Measurements from ENCODE around the gene ITIH5. TPM values are rescaled to one million over a fixed set of nuclear protein-coding genes. Genes with fewer than 3 reads are reported as not detected.

ITIH5 gene
- total RNA-seq, 3 donors from 2014 or later = not detected

DNA sequence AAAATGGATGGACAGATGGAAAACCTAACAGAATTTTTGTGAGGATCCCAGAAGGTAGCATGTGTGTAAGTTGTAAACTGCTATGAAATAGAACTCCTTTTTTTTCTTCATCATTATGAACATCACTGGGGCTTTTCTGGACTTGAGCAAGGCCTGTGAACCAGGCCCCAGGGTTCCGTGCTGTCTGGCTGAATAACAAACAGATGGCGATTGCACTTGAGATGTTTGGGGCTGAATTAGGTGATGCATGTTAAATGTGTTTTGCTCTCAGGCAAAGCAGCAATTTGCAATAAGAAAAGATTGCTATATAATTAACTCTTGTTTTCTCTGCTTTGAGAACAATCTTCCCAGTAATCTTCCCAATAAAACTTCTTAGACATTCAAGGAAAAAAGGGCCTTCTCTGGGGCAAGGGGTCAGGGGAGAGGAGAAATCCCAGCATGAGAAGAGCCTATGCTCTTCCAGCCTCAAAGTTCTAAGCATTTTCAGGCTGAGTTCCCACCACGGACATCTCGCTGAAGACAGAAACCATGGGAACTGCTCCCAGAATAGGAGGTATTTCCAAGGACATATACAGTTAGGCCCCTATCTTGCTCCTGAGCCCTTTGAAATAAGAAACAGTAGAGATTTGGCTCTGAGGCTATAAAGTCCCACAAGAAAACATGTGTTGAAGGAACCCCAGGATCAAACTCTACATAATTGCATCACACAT, 98.7 kb downstream of the ITIH5 start:
- DNase-seq = no peak
- H3K4me1 Mint-ChIP-seq (ENCODE audit: low read depth) = no peaks in the 10 kb centered on the region
- no peaks in the 10 kb centered on the region for H3K36me3 Mint-ChIP-seq (ENCODE audit: insufficient read depth)
- no peaks in the 10 kb centered on the region for H3K27me3 Mint-ChIP-seq (ENCODE audit: low read depth)
- H3K4me3 Mint-ChIP-seq = no peak overlapping the region
- H3K9me3 Mint-ChIP-seq = no peaks in the 10 kb centered on the region
- no peak for ATAC-seq

DNA sequence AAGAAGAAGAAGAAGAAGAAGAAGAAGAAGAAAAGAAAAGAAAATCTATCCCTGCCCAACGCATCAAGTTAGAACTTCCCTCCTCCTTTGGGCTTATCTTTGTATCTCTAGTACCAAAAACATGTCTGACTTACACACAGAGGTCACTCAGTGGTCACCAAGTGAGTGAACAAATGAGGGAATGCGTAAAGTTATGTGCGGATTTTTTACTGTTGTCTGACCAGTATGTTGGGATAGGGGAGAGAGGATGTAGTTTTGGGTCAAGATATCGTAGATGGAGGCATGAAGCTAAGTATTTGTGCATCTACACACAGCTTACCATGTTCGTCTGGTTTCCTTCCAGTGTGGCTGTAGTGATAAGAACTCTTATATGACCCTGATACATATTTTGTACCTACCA, 99.9 kb downstream of the ITIH5 start:
- Mint-ChIP-seq H3K4me3 (no peak overlapping the region), H3K4me1 (ENCODE audit: low read depth) (no peaks in the 10 kb centered on the region), H3K36me3 (ENCODE audit: insufficient read depth) (no peaks in the 10 kb centered on the region), H3K27me3 (ENCODE audit: low read depth) (no peaks in the 10 kb centered on the region), H3K9me3 (no peaks in the 10 kb centered on the region)
- no peak for DNase-seq
- ATAC-seq = no peak

DNA sequence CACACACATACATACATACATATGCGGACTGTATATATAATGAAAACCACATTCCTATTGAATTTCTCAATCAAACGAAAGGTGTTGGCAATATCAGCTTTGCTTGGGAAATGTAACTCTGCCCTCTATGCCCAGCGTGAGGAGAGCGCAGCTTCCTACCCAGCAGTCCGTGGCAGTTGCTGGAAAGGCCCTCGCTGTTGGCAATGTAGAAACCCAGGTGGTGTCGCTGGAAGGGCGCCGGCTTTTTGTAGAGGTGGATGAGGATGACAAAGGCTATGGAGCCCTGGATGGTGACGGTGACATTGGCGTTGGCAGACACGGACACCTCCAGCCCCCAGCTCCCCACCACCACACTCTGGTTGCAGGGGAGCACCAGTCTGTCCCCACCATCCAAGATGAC, 100.9 kb downstream of the ITIH5 start:
- no peak overlapping the region for H3K4me3 Mint-ChIP-seq
- H3K27me3 Mint-ChIP-seq (ENCODE audit: low read depth) = no peaks in the 10 kb centered on the region
- H3K36me3 Mint-ChIP-seq (ENCODE audit: insufficient read depth) = no peaks in the 10 kb centered on the region
- DNase-seq = no peak
- H3K9me3 Mint-ChIP-seq = no peaks in the 10 kb centered on the region
- H3K4me1 Mint-ChIP-seq (ENCODE audit: low read depth) = no peaks in the 10 kb centered on the region
- ATAC-seq = no peak

DNA sequence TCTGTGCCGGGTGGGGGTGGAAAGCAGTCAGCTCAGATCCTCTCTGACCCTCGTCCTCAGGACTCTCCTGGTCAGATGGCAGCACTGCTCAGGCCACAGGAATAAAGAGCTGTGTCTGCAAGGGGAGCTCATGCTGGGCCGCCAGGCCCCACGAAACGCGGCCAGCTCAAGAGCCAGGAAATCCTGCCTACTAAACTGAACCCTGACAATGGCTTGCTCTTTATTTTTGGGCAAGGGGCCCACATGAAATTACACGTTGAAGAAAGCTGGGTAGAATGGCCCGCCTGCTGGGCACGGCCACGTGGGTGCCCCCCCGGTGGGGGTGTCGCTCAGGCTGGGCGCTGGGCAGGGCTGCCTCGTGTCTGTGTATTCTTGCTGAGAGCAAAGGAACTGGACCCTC, 103.0 kb downstream of the ITIH5 start:
- ATAC-seq (no peak), DNase-seq (no peak)
- no peak overlapping the region for H3K4me3 Mint-ChIP-seq
- H3K9me3 Mint-ChIP-seq = no peaks in the 10 kb centered on the region
- no peaks in the 10 kb centered on the region for H3K4me1 Mint-ChIP-seq (ENCODE audit: low read depth)
- H3K27me3 Mint-ChIP-seq (ENCODE audit: low read depth) = no peaks in the 10 kb centered on the region
- H3K36me3 Mint-ChIP-seq (ENCODE audit: insufficient read depth) = no peaks in the 10 kb centered on the region

DNA sequence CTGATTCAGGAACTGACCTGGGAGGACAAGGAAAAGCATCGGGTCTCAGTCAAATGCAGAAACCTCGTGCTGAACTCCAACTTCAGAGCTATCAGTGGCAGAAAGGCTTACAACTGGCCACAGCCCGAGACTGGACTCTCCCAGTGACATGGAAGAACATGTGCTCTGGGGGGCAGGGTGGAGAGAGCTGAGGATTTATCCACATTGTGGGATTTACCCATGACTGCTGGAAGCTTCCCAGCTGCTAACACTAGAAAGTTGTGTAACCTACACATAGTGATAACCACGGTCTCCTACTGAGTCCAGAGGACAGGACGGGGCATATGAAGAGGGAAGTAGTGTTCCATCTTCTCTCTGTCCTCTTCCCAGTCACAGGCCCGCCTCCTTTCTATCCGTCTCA, 103.4 kb downstream of the ITIH5 start:
- DNase-seq (no peak), ATAC-seq (no peak)
- H3K36me3 Mint-ChIP-seq (ENCODE audit: insufficient read depth) = no peaks in the 10 kb centered on the region
- no peak overlapping the region for H3K4me3 Mint-ChIP-seq
- no peaks in the 10 kb centered on the region for H3K9me3 Mint-ChIP-seq
- H3K4me1 Mint-ChIP-seq (ENCODE audit: low read depth) = no peaks in the 10 kb centered on the region
- H3K27me3 Mint-ChIP-seq (ENCODE audit: low read depth) = no peaks in the 10 kb centered on the region

DNA sequence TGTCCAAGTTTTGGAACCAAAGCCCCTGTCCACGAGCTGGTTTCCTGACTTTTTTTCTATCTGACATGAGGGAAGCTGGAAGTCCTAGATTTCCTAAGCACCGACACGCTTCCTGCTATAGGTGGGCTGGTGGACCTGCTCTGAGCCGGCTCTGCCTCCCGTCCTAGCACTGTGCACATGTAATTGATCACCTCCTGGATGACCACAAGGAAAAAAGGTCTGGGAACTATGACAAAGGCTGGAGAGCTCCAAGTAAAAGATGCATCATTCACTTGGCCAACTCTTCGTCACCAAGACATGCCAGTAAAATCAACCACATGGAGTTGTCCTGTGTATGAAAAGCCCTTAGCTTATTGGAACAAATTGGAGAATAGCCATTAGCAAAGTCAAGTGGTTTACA, 104.8 kb downstream of the ITIH5 start:
- DNase-seq = no peak
- Mint-ChIP-seq H3K36me3 (ENCODE audit: insufficient read depth) (no peaks in the 10 kb centered on the region), H3K9me3 (no peaks in the 10 kb centered on the region), H3K27me3 (ENCODE audit: low read depth) (peaks cover 2% of the 10 kb centered on the region), H3K4me3 (no peak overlapping the region), H3K4me1 (ENCODE audit: low read depth) (no peaks in the 10 kb centered on the region)
- no peak for ATAC-seq

DNA sequence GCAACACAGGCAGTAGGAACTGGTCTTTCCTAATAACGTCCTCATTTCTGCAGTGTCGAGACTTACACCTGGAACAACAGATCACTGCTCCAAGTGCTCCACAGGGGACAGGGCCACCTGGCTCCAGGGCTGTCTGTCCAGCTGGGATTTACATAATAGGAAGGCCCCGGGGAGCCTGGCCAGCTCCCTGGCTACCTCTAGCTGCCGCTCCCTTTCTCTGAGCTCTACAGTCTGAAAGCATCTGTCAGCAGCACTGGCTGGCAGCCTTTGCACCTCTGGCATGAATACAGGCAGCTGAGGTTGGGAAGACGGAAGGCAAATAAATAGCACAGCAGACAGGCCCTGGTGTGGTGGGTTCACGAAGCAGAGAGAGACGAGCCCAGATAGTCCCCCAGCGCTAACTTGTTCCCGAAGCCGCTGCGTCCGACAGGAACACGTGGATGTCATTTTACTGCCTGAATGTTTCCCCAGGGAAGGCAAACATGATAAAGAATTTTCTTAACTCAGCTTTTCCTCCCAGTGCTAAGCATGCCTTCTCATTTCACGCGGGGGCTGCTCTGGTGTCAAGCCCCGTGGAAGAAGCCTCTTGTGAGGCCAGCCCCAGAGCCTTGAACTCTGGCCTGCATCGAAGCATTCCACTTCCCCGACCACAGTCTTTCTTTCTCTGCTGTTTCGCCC, 105.4 kb downstream of the ITIH5 start:
- no peak for ATAC-seq
- no peak for DNase-seq
- Mint-ChIP-seq H3K9me3 (no peaks in the 10 kb centered on the region), H3K36me3 (ENCODE audit: insufficient read depth) (no peaks in the 10 kb centered on the region), H3K4me3 (no peak overlapping the region), H3K27me3 (ENCODE audit: low read depth) (peaks cover 2% of the 10 kb centered on the region), H3K4me1 (ENCODE audit: low read depth) (no peaks in the 10 kb centered on the region)

DNA sequence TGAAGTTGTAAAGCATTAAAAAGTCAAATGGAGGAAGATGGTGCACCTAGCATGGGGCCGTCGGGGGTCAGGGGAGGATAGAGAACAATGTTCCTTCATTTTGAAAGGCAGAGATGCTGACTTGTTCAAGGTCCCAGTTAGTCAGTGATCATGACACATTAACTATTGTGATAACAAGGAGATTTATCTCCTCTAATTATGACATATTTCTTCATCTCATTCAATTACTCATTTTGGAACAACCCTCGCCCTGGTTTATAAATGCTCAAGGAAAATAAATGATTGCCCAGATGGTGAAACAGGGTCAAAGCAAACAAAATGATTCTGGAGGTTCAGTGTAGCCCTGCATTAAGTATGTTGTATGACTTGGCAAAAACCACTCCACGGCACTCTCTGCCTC, 106.2 kb downstream of the ITIH5 start:
- ATAC-seq (no peak), DNase-seq (no peak)
- Mint-ChIP-seq H3K4me3 (no peak overlapping the region), H3K27me3 (ENCODE audit: low read depth) (peaks cover 4% of the 10 kb centered on the region), H3K36me3 (ENCODE audit: insufficient read depth) (no peaks in the 10 kb centered on the region), H3K4me1 (ENCODE audit: low read depth) (no peaks in the 10 kb centered on the region), H3K9me3 (no peaks in the 10 kb centered on the region)

DNA sequence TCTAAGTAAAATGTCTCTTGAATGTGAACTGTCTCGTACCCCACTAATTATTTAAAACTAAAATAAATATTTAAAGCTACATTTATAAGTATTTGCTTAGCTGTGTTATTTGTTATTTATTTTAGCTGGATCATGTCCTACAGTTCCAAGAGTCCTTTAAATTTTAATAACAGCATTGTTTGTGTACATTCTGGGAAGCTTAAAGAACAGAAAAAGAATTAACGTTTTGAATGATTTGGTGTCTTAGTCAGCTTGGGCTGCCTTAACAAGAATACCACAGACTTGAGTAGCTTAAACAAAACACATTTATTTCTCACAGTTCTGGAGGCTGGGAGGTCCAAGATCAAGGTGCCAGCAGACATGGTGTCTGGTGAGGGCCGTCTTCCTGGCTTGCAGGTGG, 107.4 kb downstream of the ITIH5 start:
- Mint-ChIP-seq H3K9me3 (no peaks in the 10 kb centered on the region), H3K4me1 (ENCODE audit: low read depth) (no peaks in the 10 kb centered on the region), H3K27me3 (ENCODE audit: low read depth) (peaks cover 6% of the 10 kb centered on the region), H3K4me3 (no peak overlapping the region), H3K36me3 (ENCODE audit: insufficient read depth) (no peaks in the 10 kb centered on the region)
- ATAC-seq (no peak), DNase-seq (no peak)

DNA sequence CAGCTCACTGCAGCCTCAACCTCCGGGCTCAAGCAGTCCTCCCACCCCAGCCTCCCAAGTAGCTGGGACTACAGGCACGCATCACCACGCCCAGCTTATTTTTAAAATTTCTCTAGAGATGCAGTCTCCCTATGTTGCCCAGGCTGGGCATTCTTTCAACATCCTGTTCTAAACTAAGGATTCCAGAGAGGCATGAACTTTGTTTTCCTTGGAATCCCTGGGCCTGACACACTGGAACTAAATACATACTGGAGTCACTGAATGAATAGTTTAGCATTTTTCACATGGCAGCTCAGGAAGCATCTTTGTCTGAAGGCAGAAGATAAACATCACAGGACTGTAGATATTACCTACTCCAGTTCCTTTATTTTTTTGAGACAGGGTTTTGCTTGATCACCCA, 108.7 kb downstream of the ITIH5 start:
- H3K4me1 Mint-ChIP-seq (ENCODE audit: low read depth) = no peaks in the 10 kb centered on the region
- DNase-seq (no peak), ATAC-seq (no peak)
- H3K36me3 Mint-ChIP-seq (ENCODE audit: insufficient read depth) = no peaks in the 10 kb centered on the region
- no peaks in the 10 kb centered on the region for H3K9me3 Mint-ChIP-seq
- H3K4me3 Mint-ChIP-seq = no peak overlapping the region
- H3K27me3 Mint-ChIP-seq (ENCODE audit: low read depth) = peaks cover 6% of the 10 kb centered on the region

DNA sequence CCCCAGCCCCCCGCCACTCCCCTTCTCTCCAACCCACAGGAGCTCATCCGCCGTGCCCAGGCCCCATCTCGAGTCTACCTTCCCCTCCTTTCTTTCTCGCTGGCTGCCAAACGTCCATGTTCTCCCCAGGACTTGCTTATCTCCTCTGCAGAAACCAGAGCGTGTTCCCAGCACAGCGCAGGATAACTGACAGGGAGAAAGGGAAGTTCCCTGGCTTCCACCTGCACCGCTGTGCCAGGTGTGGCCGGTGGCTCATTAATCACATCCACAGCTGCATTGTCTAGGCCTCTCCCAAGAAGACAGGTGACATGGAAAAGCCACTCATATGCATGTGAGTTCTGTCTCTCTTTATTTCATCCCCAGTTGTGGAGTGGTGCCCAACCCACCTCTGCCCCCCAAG, 113.2 kb downstream of the ITIH5 start:
- ATAC-seq = no peak
- Mint-ChIP-seq H3K9me3 (no peaks in the 10 kb centered on the region), H3K4me3 (no peak overlapping the region), H3K4me1 (ENCODE audit: low read depth) (no peaks in the 10 kb centered on the region), H3K27me3 (ENCODE audit: low read depth) (peaks cover 10% of the 10 kb centered on the region), H3K36me3 (ENCODE audit: insufficient read depth) (no peaks in the 10 kb centered on the region)
- no peak for DNase-seq

DNA sequence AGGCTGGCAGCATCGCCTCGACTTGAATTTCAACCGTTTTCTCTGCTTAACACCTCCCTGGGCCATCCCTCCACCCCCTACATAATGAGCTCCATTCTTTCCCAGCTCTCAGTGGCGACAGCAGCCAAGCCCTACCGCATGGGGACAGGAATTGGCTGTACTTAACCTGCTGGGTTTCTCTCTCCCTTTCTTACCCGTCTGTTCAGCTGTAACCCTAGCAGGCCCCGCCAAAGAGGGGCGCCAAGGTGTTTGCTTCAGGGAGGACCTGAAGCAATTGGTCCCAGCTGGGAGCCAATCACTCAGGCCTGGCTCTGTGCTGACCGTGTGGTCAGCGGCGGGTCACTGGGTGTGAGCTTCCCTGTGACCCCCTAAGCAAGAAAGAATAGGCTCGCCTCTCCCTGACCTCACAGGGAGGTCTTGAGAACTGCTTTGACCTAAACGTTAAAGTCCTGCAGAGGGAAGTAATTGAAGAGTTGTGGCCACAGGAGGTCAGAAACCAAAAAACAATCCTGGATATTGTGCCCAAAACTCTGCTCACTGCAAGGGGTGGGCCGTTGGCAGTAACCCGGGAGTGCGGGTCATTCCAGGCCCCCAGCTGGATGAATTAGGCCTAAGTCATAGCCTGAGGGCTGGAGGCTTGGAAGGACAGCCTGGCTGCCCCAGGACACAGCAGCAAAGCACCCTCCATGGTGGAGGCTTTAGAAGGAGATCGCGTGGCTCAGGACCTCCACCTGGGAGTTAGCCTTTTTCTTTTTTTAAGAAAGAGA, 114.6 kb downstream of the ITIH5 start:
- H3K36me3 Mint-ChIP-seq (ENCODE audit: insufficient read depth) = no peaks in the 10 kb centered on the region
- ATAC-seq (no peak), DNase-seq (no peak)
- H3K9me3 Mint-ChIP-seq = no peaks in the 10 kb centered on the region
- H3K4me3 Mint-ChIP-seq = no peak overlapping the region
- peaks cover 8% of the 10 kb centered on the region for H3K27me3 Mint-ChIP-seq (ENCODE audit: low read depth)
- H3K4me1 Mint-ChIP-seq (ENCODE audit: low read depth) = no peaks in the 10 kb centered on the region

DNA sequence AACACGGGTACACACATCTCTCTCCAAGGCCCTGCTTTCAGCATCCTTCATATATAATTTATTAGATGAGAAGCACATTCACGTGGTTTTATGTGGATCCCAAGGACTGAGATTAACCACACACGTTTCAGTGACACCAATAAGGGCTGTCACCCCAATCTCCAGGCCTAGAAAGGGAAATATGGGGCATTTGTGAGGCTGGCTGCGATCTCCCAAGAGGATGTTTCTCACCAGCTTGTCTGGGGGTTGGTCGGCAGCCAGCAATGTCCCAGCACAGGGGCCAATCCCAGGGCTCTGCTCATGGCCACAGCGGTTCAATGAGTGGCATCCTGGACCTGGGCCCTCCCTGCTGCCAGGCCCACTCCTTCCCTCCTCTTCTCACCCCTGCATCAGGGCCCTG, 115.5 kb downstream of the ITIH5 start:
- Mint-ChIP-seq H3K4me1 (ENCODE audit: low read depth) (no peaks in the 10 kb centered on the region), H3K4me3 (no peak overlapping the region), H3K9me3 (no peaks in the 10 kb centered on the region), H3K27me3 (ENCODE audit: low read depth) (peaks cover 8% of the 10 kb centered on the region), H3K36me3 (ENCODE audit: insufficient read depth) (no peaks in the 10 kb centered on the region)
- no peak for ATAC-seq
- DNase-seq = no peak

DNA sequence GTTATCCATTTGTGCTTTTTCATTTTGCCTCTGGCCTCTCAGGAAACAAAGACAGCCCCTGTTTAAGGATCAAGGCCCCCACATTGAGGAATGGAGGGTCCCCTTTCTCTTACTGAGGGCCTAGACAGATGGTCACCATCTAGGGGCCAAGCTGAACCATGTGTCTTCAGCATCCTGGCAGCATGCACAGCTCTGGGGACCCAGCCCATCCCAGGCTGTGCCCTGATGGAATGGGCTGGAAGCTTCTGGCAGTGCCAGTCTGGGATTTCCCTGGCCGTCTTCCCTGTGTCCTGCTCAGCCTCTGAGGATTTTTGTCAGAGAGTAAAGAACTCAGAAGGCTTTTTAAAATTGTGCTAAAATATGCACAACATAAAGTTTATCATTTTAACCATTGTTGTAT, 116.8 kb downstream of the ITIH5 start:
- Mint-ChIP-seq H3K4me1 (ENCODE audit: low read depth) (no peaks in the 10 kb centered on the region), H3K36me3 (ENCODE audit: insufficient read depth) (no peaks in the 10 kb centered on the region), H3K4me3 (no peak overlapping the region), H3K9me3 (no peaks in the 10 kb centered on the region), H3K27me3 (ENCODE audit: low read depth) (peaks cover 4% of the 10 kb centered on the region)
- DNase-seq = no peak
- ATAC-seq = no peak

DNA sequence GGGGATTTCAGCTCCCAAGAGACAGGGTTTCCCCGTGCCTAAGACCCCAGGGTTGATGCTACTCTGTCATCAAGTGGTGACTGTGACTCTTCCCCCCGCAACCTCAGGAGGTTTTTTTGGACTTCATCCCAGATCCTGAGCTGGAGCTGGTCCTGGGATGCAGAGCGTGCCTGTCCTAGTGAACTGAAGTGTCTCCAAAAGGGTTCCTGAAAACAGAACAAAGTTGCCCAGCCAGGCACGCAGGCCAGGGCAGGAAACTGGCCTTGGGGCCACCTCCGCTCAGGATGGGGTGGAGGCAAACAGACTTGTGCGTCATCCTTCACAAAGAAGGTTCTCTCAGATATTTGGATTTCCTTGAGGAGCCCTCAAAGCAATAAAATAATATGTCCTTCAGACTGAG, 118.9 kb downstream of the ITIH5 start:
- Mint-ChIP-seq H3K9me3 (no peaks in the 10 kb centered on the region), H3K36me3 (ENCODE audit: insufficient read depth) (no peaks in the 10 kb centered on the region), H3K27me3 (ENCODE audit: low read depth) (peaks cover 4% of the 10 kb centered on the region), H3K4me1 (ENCODE audit: low read depth) (no peaks in the 10 kb centered on the region), H3K4me3 (no peak overlapping the region)
- ATAC-seq = no peak
- DNase-seq = no peak

Data from activated T-cell treated with anti-CD3 and anti-CD28 coated beads, Interleukin-2, amount 50 U/mL, for 4 hours (primary cell).